Activated T-cell treated with anti-CD3 and anti-CD28 coated beads, Interleukin-2, amount 50 U/mL, for 72 hours (primary cell): ENCODE results near the gene PAFAH1B1. TPM values are rescaled to one million over a fixed set of nuclear protein-coding genes. Genes with fewer than 3 reads are reported as not detected.
"Not testable (repeated sequence)": the region's sequence is repeated elsewhere in the genome, so short reads cannot be mapped to it uniquely, and the experiment has no call there.

Source experiments
- ATAC-seq, 2 donors: fragments of 150-1000 bp; cut with Tn5 transposase; replicated peaks in 1 of 2; 2 replicates each; pipeline ENCODE4 v1.10.0; 2021; ENCODE audit warnings: moderate library complexity in 2 of 2, mild to moderate bottlenecking in 1 of 2
- DNase-seq, 2 donors: peaks; one replicate each; pipeline ENCODE4 v3.0.0; 2021 to 2022; ENCODE audit warnings: mixed read lengths in 1 of 2
- H3K27ac Mint-ChIP-seq: one replicate; pipeline ENCODE4 v1.8.0; 2022; ENCODE audit warnings: mild to moderate bottlenecking, moderate library complexity, mixed read lengths
- H3K27me3 Mint-ChIP-seq: one replicate; pipeline ENCODE4 v1.8.0; 2022; ENCODE audit warnings: low read depth, mixed read lengths
- H3K36me3 Mint-ChIP-seq, 2 donors: one replicate each; pipeline ENCODE4 v1.8.0; 2022; ENCODE audit warnings: mixed read lengths in 2 of 2, mild to moderate bottlenecking in 1 of 2; ENCODE audit not compliant: insufficient read depth in 2 of 2
- H3K4me1 Mint-ChIP-seq: one replicate; pipeline ENCODE4 v1.8.0; 2022; ENCODE audit warnings: low read depth, mixed read lengths
- H3K4me3 Mint-ChIP-seq, 2 donors: one replicate each; pipeline ENCODE4 v1.8.0; 2022; ENCODE audit warnings: mild to moderate bottlenecking in 2 of 2, mixed read lengths in 2 of 2, moderate library complexity in 2 of 2
- H3K9me3 Mint-ChIP-seq, 2 donors: one replicate each; pipeline ENCODE4 v1.8.0; 2022; ENCODE audit warnings: mixed read lengths in 2 of 2
- total RNA-seq, 2 donors: library from RNA; stranded (reverse); gene quantifications; one replicate each; pipeline ENCODE4 v1.2.3, GENCODE V29; 2022

The PAFAH1B1 gene
- total RNA-seq: 100 to 1,000 TPM; 211 to 218 TPM

DNA sequence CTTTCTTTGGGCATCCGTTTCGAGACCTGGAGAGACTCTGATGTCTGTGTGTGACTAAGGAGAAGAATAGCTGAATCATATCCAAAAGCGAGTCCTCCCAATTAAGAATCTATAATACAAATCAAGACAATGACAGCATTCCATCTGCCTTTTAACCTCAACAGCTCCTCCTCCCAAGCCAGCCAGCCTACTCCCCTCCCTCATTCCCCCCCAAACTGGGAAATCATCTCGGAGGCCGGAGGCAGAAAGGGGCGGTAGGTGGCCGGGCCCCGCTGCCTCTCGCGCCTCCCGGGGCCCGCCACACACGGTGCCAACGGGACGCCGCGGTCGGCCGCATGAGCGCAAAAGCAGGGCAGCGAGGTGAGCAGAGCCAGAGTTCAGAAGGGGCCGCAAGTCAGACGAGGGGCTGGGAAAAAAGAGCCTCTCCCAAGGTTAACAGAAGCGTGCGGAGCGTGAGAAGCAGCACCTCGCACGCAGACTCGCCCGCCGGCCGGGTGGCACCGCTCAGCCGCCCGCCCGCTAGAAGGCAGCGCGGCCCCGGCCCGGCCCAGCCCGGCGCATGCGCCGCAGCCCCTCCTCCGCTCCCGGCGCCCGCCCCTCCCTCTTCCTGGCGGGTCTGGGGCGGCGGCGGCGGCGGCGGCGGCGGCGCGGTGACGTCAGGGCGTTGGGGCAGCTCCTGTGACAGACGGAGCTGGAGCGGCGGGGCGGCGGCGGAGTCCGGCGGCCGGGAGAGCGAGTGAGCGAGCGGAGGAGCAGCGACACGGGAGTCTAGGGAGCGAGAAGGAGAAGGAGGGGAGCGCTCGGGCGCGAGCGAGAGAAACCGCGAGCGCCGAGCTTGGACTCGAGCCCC is at the start of gene PAFAH1B1:
PAFAH1B1 (plus strand) TSS at position 684 of the 850 bp plus-strand sequence. CDS start 44,635 bp downstream, outside the sequence.
- DNase-seq (peak; percentile 96), ATAC-seq (peak; percentile 86 to 87)
- Mint-ChIP-seq H3K4me3 (peak within 1 kb of the TSS; percentile 88 to 95), H3K36me3 (peaks cover 6 to 9% of the 10 kb centered on the region in 2 donors), H3K27ac (peak within 1 kb of the TSS; percentile 96), H3K9me3 (no peaks in the 10 kb centered on the region), H3K4me1 (peaks cover 28% of the 10 kb centered on the region), H3K27me3 (no peaks in the 10 kb centered on the region)

DNA sequence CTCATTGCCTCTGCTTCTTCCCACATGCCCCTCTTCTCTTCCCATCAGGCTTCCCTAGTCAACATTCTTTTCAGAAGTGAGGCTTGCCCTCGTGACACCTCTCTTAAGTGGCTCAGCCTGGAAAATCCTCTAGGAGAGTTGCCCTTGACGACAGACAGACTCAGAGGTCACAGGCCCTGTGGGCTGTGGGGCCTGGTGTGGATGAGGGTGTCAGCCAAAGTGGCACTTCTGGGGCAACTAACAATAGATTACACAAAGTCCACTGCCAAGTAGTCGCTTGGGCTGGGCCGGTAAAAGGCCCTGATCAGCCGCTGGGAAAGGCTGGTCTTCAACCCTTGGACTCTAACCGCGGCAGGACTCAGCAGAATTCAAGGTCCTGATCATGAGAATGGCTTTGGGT is 48.1 kb upstream of the PAFAH1B1 start:
- Mint-ChIP-seq H3K27me3 (no peaks in the 10 kb centered on the region), H3K36me3 (no peaks in the 10 kb centered on the region), H3K4me3 (no peak overlapping the region), H3K9me3 (no peaks in the 10 kb centered on the region), H3K27ac (no peak overlapping the region), H3K4me1 (peaks cover 5% of the 10 kb centered on the region)
- DNase-seq (no peak), ATAC-seq (no peak)

- ATAC-seq: no peak
- Mint-ChIP-seq H3K4me3 (no peak overlapping the region), H3K36me3 (no peaks in the 10 kb centered on the region), H3K9me3 (no peaks in the 10 kb centered on the region), H3K27ac (no peak overlapping the region), H3K4me1 (peaks cover 4% of the 10 kb centered on the region), H3K27me3 (peaks cover 6% of the 10 kb centered on the region)
- no peak for DNase-seq
Measured at GRCh38 chr17:2547176-2547575, 46.3 kb upstream of the PAFAH1B1 start.

GRCh38 chr17:2548026-2548425 is 45.4 kb upstream of the PAFAH1B1 start:
- DNase-seq, H3K4me1 Mint-ChIP-seq, H3K9me3 Mint-ChIP-seq, ATAC-seq, H3K27ac Mint-ChIP-seq, H3K4me3 Mint-ChIP-seq, H3K36me3 Mint-ChIP-seq: not testable (repeated sequence)
- H3K27me3 Mint-ChIP-seq: peaks cover 10% of the 10 kb centered on the region

DNA sequence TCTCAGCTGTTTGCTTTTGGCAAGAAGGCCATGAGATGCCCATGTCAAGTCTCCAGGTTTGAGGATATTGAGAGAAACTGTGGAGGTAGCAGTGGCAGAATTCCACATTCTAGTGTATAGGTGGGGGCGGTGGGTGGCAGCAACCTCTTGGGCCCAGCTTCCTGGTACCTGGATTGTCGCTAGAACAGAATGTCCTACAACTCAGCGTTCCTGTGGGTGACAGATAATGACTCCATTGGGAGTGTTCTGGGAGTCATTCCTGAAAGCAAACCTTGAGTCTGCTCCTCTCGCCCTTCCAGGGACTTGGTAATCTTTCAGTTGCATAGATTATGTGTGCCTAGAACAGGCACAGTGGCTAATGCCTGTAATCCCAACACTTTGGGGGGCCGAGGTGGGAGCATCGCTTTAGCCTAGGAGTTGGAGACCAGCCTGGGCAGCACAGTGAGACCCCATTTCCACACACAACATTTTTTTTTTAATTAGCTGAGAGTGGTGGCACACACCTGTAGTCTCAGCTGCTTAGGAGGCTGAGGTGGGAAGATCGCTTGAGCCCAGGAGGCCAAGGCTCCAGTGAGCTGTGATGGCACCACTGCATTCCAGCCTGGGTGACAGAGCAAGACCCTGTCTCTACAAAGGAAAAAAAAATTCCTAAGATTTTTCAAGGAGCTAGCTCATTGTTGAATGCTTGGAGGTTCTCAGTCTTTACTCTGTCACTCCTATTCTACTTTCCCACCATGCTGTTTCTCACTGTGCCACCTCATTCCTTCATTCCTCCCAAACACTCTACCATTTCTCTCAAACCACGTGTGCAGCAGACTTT is 43.9 kb upstream of the PAFAH1B1 start:
- Mint-ChIP-seq H3K9me3 (no peaks in the 10 kb centered on the region), H3K36me3 (no peaks in the 10 kb centered on the region), H3K27ac (no peak overlapping the region), H3K4me1 (no peaks in the 10 kb centered on the region), H3K4me3 (no peak overlapping the region), H3K27me3 (peaks cover 10% of the 10 kb centered on the region)
- DNase-seq (no peak), ATAC-seq (no peak)

DNA sequence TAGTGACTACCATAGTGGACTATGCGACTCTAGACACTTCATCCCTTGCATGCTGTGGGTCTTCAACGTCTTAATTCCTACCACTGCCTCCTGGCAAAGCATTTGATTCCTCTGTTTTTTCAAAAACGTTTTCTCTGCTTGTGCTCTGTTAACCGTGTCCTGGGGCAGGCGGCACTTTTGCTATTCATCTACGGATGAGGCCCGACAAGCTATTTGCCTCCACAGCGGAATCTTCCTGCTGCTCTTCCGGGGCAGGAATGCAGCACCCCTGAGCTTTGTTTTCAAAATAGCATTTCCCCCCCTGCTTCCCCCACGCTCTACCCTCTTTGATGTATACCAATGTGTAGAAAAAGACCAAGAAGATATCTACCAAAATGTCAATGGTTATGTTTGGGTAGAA is 42.0 kb upstream of the PAFAH1B1 start:
- Mint-ChIP-seq H3K36me3 (no peaks in the 10 kb centered on the region), H3K27ac (no peak overlapping the region), H3K9me3 (peaks cover 0 to 2% of the 10 kb centered on the region in 2 donors), H3K4me1 (no peaks in the 10 kb centered on the region), H3K27me3 (peaks cover 10% of the 10 kb centered on the region), H3K4me3 (no peak overlapping the region)
- DNase-seq (no peak), ATAC-seq (no peak)

DNA sequence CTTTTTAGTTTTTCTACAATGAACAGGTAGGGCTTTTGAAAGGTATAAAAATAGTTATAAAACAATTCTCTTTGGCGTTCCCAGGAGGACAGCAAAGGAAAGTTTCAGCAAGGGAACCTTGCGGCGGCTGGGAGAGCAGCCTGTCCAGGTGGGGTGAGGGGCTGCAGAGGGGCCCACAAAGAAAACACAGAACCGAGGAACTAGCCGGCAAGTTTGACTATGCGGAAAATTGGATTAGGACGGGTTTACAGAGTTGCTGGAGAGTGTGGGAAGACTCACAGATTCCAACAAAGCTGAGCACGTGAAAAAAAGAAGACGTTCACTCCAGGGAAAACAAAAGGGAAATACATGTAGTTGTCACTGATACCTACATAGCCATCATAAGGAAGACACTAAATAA is 41.5 kb upstream of the PAFAH1B1 start:
- Mint-ChIP-seq H3K27me3 (peaks cover 14% of the 10 kb centered on the region), H3K4me1 (no peaks in the 10 kb centered on the region), H3K4me3 (no peak overlapping the region), H3K27ac (no peak overlapping the region), H3K36me3 (no peaks in the 10 kb centered on the region), H3K9me3 (peaks cover 0 to 2% of the 10 kb centered on the region in 2 donors)
- ATAC-seq: no peak
- DNase-seq: no peak

- Mint-ChIP-seq H3K9me3 (peaks cover 0 to 2% of the 10 kb centered on the region in 2 donors), H3K27me3 (peaks cover 7% of the 10 kb centered on the region), H3K36me3 (peaks cover 0 to 2% of the 10 kb centered on the region in 2 donors), H3K27ac (no peak overlapping the region), H3K4me1 (peaks cover 24% of the 10 kb centered on the region), H3K4me3 (no peak overlapping the region)
- ATAC-seq (no peak), DNase-seq (no peak)
Measured at GRCh38 chr17:2560658-2561057, 32.8 kb upstream of the PAFAH1B1 start.

GRCh38 chr17:2562162-2562858 is 31.1 kb upstream of the PAFAH1B1 start:
- ATAC-seq (peak; percentile 48 to 51), DNase-seq (peak in 1 of 2 donors; percentile 6)
- Mint-ChIP-seq H3K36me3 (peaks cover 0 to 2% of the 10 kb centered on the region in 2 donors), H3K27me3 (no peaks in the 10 kb centered on the region), H3K4me3 (peak overlapping the region; percentile 4 to 47), H3K4me1 (peaks cover 24% of the 10 kb centered on the region), H3K27ac (no peak overlapping the region), H3K9me3 (no peaks in the 10 kb centered on the region)

DNA sequence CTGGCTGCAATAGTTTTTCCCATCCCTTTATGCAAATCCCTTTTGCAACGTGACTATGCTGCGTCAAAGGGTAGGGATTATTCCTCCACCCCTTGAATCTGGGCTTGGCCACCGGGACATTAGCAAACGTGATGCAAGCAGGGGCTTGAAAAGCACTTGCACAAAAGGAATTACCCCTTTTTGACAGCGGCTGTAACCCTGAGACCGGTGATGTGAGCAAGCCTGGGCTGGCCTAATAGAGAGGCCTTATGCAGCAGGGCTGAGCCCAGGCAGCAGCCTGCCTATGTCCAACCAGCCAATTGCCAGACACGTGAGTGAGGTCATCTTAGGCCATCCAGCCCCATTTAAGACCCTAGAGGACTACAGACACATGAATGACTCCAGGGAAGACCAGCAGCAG is 30.4 kb upstream of the PAFAH1B1 start:
- no peaks in the 10 kb centered on the region for H3K9me3 Mint-ChIP-seq
- no peak for DNase-seq
- no peak overlapping the region for H3K4me3 Mint-ChIP-seq
- ATAC-seq: no peak
- H3K36me3 Mint-ChIP-seq: peaks cover 0 to 2% of the 10 kb centered on the region in 2 donors
- no peak overlapping the region for H3K27ac Mint-ChIP-seq
- peaks cover 24% of the 10 kb centered on the region for H3K4me1 Mint-ChIP-seq
- no peaks in the 10 kb centered on the region for H3K27me3 Mint-ChIP-seq

DNA sequence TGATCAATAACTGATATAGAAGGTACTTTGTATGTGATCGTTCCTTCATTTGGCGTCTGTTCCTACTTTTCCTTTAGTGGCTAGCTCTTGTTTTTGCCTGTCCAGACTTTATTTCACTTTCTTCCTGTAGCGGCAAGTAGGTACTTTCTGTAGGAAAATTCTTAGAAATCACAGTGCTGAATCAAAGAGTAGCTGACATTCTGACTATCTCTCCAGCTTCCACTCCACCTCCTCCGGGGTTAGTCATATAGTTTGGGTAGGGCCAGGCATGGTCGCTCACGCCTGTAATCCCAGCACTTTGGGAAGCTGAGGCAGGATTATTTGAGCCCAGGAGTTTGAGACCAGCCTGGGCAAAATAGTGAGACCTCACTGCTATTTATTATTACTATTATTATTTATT is 29.9 kb upstream of the PAFAH1B1 start:
- H3K27ac Mint-ChIP-seq: no peak overlapping the region
- H3K27me3 Mint-ChIP-seq: no peaks in the 10 kb centered on the region
- H3K9me3 Mint-ChIP-seq: no peaks in the 10 kb centered on the region
- DNase-seq (no peak), ATAC-seq (no peak)
- peaks cover 24% of the 10 kb centered on the region for H3K4me1 Mint-ChIP-seq
- no peak overlapping the region for H3K4me3 Mint-ChIP-seq
- H3K36me3 Mint-ChIP-seq: peaks cover 0 to 2% of the 10 kb centered on the region in 2 donors

GRCh38 chr17:2564877-2565276 is 28.6 kb upstream of the PAFAH1B1 start:
- Mint-ChIP-seq H3K4me3 (no peak overlapping the region), H3K27me3 (no peaks in the 10 kb centered on the region), H3K9me3 (no peaks in the 10 kb centered on the region), H3K4me1 (peaks cover 24% of the 10 kb centered on the region), H3K27ac (no peak overlapping the region), H3K36me3 (peaks cover 0 to 2% of the 10 kb centered on the region in 2 donors)
- no peak for DNase-seq
- no peak for ATAC-seq

DNA sequence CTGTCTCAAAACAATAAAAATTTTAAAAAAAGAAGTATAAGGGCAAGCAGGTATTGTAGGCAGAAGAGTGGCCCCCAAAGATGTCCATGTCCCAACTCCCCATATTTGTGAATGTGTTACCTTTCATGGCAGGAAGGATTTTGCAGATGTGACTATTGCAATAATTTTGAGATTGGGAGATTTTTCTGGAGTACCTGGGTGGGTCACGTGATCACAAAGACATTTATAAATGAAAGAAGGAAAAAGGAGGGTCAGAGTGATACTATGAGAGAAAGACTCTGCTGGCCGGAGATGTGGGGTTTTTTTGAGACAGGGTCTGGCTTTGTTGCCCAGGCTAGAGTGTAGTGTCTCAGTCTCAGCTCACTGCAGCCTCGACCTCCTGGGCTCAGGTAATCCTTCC is 27.4 kb upstream of the PAFAH1B1 start:
- no peak overlapping the region for H3K27ac Mint-ChIP-seq
- H3K4me3 Mint-ChIP-seq: no peak overlapping the region
- no peaks in the 10 kb centered on the region for H3K9me3 Mint-ChIP-seq
- no peaks in the 10 kb centered on the region for H3K27me3 Mint-ChIP-seq
- ATAC-seq: no peak
- peaks cover 29% of the 10 kb centered on the region for H3K4me1 Mint-ChIP-seq
- no peak for DNase-seq
- H3K36me3 Mint-ChIP-seq: peaks cover 0 to 2% of the 10 kb centered on the region in 2 donors
